ENCODE results near the gene DDX10.

The DDX10 gene

GRCh38 chr11:108748968-108749367 lies 84.1 kb downstream of the DDX10 start:
- no peak for TF ChIP-seq SPI1 (IDR thresholded peaks at IDR 0.05; ENCODE audit: borderline replicate concordance, low read depth)
- TF ChIP-seq, protein P1, sequence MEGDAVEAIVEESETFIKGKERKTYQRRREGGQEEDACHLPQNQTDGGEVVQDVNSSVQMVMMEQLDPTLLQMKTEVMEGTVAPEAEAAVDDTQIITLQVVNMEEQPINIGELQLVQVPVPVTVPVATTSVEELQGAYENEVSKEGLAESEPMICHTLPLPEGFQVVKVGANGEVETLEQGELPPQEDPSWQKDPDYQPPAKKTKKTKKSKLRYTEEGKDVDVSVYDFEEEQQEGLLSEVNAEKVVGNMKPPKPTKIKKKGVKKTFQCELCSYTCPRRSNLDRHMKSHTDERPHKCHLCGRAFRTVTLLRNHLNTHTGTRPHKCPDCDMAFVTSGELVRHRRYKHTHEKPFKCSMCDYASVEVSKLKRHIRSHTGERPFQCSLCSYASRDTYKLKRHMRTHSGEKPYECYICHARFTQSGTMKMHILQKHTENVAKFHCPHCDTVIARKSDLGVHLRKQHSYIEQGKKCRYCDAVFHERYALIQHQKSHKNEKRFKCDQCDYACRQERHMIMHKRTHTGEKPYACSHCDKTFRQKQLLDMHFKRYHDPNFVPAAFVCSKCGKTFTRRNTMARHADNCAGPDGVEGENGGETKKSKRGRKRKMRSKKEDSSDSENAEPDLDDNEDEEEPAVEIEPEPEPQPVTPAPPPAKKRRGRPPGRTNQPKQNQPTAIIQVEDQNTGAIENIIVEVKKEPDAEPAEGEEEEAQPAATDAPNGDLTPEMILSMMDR (IDR thresholded peaks at IDR 0.05; ENCODE audit: insufficient read depth, low read length), result no peak
- TF ChIP-seq, protein P2, sequence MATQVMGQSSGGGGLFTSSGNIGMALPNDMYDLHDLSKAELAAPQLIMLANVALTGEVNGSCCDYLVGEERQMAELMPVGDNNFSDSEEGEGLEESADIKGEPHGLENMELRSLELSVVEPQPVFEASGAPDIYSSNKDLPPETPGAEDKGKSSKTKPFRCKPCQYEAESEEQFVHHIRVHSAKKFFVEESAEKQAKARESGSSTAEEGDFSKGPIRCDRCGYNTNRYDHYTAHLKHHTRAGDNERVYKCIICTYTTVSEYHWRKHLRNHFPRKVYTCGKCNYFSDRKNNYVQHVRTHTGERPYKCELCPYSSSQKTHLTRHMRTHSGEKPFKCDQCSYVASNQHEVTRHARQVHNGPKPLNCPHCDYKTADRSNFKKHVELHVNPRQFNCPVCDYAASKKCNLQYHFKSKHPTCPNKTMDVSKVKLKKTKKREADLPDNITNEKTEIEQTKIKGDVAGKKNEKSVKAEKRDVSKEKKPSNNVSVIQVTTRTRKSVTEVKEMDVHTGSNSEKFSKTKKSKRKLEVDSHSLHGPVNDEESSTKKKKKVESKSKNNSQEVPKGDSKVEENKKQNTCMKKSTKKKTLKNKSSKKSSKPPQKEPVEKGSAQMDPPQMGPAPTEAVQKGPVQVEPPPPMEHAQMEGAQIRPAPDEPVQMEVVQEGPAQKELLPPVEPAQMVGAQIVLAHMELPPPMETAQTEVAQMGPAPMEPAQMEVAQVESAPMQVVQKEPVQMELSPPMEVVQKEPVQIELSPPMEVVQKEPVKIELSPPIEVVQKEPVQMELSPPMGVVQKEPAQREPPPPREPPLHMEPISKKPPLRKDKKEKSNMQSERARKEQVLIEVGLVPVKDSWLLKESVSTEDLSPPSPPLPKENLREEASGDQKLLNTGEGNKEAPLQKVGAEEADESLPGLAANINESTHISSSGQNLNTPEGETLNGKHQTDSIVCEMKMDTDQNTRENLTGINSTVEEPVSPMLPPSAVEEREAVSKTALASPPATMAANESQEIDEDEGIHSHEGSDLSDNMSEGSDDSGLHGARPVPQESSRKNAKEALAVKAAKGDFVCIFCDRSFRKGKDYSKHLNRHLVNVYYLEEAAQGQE (IDR thresholded peaks at IDR 0.05; ENCODE audit: insufficient replicate concordance, low read depth), result no peak

DNA sequence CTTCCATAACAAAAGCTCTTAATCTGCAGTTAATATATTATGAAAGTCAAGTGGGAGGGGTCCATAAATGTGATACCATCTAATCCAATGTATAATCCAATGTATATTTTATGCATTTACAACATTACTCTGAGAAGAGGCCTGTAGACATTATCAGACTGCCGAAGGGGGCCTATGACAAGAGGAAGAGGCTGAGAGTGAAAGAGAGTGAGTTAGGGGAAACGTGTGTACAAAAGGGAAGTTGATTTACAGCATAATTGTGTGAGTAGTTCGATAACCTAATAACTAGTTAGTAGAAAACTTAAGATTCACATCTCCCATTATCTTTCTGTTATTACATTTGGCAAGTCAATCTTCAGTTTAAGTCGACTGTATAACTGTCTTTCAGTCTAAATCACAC lies 86.6 kb downstream of the DDX10 start:
- no peak overlapping the region for H3K4me3 ChIP-seq (replicated peaks; ENCODE audit: insufficient read depth, low read length)
- no peak overlapping the region for H3K27ac ChIP-seq (replicated peaks)
- DNase-seq (ENCODE audit: low read depth in 1 of 2, low spot score in 1 of 2), result peak in 1 of 2 experiments; percentile 13
- H3K27me3 ChIP-seq (ENCODE audit: insufficient read depth, poor library complexity, severe bottlenecking), result no peaks in the 10 kb centered on the region
- TF ChIP-seq, protein P1 (IDR thresholded peaks at IDR 0.05; ENCODE audit: insufficient read depth, low read length), result no peak
- TF ChIP-seq, protein P2 (IDR thresholded peaks at IDR 0.05; ENCODE audit: insufficient replicate concordance, low read depth), result no peak
- peak; percentile 51; the same call in 1 of the 2 replicates for TF ChIP-seq SPI1 (IDR thresholded peaks at IDR 0.05; ENCODE audit: borderline replicate concordance, low read depth)

More at GRCh38 chr11:108748968-108749367, 84.1 kb downstream of the DDX10 start:
- Histone ChIP-seq H3K4me3 (replicated peaks; ENCODE audit: insufficient read depth, low read length) (no peak overlapping the region), H3K27me3 (ENCODE audit: insufficient read depth, poor library complexity, severe bottlenecking) (no peaks in the 10 kb centered on the region), H3K27ac (replicated peaks) (no peak overlapping the region)
- DNase-seq (ENCODE audit: low read depth in 1 of 2, low spot score in 1 of 2), result no peak

DNA sequence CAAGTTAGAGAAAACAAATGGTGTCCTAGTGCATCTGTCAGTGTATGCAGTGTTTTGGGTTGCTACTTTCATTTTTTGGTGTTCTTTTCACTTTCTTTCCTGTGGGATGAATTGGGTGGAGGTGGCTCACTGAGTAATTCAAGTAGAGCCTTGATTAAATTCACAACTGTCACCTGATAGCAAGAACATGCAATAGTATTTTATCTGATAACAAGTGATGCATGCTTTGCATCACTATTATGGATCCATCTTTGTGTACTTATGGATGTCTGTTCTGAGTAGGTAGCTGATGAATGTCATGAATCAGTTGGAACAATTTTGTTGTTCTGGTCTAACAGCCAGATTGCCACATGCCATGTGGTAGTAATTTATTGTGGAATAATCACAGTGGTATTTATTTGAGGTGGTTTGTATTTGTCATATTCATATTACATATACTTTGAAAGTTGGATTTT lies 87.5 kb downstream of the DDX10 start:
- DNase-seq (ENCODE audit: low read depth in 1 of 2, low spot score in 1 of 2), result no peak
- no peak overlapping the region for H3K27ac ChIP-seq (replicated peaks)
- H3K27me3 ChIP-seq (ENCODE audit: insufficient read depth, poor library complexity, severe bottlenecking), result no peaks in the 10 kb centered on the region
- TF ChIP-seq, protein P2 (IDR thresholded peaks at IDR 0.05; ENCODE audit: insufficient replicate concordance, low read depth), result no peak
- H3K4me3 ChIP-seq (replicated peaks; ENCODE audit: insufficient read depth, low read length), result no peak overlapping the region

Measured in HL-60 (cell line).